ENCODE measurements around the gene LRRK2.
"Not testable (repeated sequence)": the region's sequence is repeated elsewhere in the genome, so short reads cannot be mapped to it uniquely, and the experiment has no call there.

Gene LRRK2

GRCh38 chr12:40212566-40212965, 12.2 kb upstream of the LRRK2 start:
- no peak for DNase-seq (ENCODE audit: low read depth)

GRCh38 chr12:40215982-40216381, 8.8 kb upstream of the LRRK2 start:
- DNase-seq (ENCODE audit: low read depth), result no peak

GRCh38 chr12:40216516-40217288, 8.1 kb upstream of the LRRK2 start:
- no peak for DNase-seq (ENCODE audit: low read depth)

- DNase-seq (ENCODE audit: low read depth), result no peak
These were observed 5.0 kb upstream of the LRRK2 start for GRCh38 chr12:40219760-40220159.

- no peak for DNase-seq (ENCODE audit: low read depth)
These were observed 2.5 kb upstream of the LRRK2 start for GRCh38 chr12:40222247-40222646.

DNA sequence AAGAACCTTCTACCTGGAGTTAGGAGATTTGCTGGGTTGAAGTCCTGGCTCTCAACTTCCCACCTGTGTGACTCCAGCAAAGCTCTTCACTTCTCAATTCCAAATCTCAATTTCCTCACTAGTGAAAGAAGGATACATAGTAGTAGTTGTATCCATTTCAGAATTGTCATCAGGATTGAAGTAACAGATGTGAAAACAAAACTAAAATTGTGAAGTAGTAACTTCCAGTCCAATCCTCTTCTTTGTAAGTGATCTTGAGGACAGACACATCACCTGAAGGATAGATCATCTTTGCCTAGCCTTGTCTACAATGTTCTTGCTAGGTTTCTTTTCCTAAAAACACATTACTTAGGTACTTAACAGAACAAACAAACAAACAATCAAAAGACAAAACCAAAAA, 1.2 kb upstream of the LRRK2 start:
- DNase-seq (ENCODE audit: low read depth), result no peak

- no peak for DNase-seq (ENCODE audit: low read depth)
These were observed 663 bp downstream of the LRRK2 start for GRCh38 chr12:40225337-40225983.

- no peak for DNase-seq (ENCODE audit: low read depth)
These were observed 1.3 kb downstream of the LRRK2 start for GRCh38 chr12:40225984-40226602.

- DNase-seq (ENCODE audit: low read depth), result no peak
These were observed 1.9 kb downstream of the LRRK2 start for GRCh38 chr12:40226705-40227104.

DNA sequence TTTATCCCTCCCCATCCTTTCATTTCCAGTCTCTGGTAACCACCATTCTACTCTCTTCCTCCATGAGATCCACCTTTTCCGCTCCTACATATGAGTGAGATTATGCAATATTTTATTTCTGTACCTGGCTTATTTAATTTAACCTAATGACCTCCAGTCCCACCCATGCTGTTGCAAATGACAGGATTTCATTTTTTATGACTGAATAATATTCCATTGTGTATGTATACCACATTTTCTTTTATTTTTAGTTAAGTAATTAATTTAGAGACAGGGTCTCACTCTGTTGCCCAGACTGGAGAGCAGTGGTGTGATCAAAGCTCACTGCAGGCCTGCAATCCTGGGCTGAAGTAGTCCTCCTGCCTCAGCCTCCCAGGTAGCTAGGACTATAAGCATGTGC, 2.6 kb downstream of the LRRK2 start:
- no peak for DNase-seq (ENCODE audit: low read depth)

GRCh38 chr12:40228727-40229126, 3.9 kb downstream of the LRRK2 start:
- no peak for DNase-seq (ENCODE audit: low read depth)

DNA sequence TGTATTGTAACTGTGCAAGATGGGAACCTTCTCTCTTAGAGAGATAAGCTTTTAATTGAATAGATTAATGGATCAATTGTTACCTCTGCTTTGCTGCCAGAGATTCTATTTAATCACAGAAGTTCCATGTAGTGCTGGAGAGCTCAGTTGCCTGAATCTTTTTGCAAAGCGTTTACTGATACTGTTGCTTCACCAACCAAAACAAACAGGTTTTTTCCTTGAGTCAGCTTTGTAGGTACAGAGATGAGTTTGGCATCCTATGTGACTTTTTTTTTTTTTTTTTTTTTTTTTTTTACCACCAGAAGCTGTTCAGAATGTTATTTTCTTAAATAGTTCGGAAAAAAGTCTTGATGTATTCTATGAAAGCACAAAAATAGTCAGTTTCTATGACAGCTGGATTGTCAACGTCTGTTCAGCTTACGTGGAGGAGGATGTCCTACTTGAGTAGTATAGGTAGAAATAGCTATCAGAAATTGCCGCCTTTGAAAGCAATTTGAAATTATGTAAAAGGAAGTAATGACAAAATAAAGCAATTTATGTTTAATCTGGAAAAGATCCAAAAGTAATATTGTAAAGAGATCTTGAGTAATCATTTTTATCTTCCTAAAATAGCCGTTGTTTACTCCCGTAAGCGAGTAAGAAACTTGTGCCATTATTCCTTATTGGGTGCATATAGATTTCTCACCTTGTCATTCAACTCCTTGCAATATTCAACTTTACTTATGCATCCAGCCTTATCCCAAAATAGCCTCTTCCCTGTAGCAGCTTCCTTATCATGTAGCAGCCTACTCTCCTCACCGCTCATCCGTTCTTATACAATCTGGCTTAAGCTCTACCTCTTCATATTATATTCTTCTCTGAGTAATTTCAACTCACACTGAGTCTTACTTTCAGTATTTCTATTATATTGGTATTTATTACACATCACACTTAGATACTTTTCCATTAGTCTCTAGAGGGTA, 5.2 kb downstream of the LRRK2 start:
- DNase-seq (ENCODE audit: low read depth), result no peak

GRCh38 chr12:40232602-40233001, 7.8 kb downstream of the LRRK2 start:
- no peak for DNase-seq (ENCODE audit: low read depth)

DNA sequence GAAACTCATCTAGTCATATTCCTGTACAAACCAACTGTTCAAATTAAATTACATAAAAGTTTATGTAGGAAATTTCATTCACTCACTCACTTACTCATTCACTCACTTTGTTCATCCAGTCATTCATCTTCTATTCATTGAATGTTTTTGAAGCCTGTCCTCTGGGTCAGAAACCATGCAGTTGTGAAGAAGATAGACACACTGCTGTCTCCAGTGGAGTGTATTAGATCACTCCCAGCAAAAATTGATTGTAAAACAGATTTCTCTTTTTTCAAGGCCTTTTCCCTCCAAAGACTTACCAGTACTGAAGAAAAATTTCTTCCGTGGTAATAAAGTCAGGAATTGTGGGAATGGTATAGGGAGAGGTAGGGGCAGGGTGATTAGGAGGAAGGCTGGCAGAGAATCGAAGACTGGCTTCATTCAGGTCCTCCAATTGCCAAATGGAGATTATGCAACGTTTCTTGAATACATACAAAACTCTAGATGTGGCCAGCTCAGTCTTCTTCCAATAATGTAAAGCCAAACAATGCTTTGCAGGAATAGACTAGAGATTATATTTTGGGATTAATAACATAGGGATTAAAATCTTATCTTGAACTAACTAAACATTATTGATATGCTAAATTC, 9.1 kb downstream of the LRRK2 start:
- no peak for DNase-seq (ENCODE audit: low read depth)

DNA sequence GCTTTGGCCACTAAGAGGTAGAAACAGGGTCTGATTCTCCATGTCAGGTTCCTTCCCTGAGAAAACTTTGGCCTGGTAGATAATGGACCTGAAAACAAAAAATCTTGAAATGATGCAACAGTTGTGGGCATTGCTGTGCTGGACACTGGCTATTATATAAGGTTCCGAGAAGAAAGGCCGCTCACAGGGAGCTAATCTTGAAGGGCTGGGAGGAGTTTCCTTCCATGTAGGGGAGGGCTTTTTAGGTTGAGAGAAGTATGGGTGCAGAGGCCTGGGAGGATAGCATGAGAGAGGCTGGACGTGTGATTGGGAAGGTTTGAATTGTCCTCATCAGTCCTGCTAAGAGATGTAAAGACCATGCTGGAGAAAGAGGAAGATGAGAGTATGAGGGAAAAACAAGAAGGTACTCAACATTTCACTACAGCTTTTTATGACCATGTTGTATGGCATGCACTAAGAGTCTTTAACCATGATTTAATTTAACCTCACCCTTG, 11.6 kb downstream of the LRRK2 start:
- DNase-seq (ENCODE audit: low read depth), result no peak

DNA sequence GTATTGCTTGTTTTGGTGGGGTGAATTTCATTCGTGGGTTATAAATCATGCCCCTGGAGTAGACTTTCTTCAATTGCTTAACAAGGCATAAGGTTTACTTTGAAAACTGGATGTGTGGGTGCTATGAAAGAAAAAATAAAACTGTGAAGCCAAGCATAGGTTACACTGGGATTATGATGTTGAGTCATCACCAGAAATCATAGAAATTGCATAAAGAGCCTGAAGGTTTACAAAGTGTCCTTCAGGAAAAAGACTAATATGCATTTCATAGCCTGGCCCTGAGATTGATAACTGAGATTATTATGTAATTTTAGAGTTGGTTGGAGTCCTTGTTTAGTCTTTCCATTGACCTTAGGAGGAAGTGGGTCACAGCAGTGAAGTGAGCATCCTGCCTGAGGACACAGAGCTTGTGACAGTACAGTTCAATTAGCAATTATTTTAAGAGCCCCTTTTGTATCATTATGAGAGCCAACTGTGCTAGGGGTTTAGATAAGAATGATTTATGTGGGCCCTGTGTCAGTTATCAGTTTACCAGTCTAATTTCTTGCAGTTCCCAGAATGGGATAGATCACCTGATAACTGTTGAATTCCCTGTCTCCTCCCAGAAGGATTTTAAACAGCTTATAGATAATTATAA, 13.6 kb downstream of the LRRK2 start:
- no peak for DNase-seq (ENCODE audit: low read depth)

DNA sequence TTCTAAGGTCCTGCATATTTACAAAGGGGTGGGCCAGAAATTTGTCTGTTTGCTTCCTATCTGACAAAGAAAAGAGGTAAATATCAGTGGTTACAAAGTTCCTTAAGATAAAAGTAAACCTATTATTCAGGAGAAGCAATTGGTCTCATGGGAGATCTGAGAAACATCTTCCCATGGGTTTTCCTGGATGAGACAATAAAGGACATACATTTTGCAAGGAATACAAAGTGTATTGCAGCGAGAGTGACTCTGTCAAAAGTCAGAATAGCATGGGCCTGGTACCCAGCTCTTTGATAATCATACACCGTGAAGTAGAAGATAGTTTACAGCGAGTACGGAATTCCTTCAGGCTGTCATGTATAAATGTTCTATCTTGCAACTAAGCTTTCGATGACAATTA, 14.2 kb downstream of the LRRK2 start:
- DNase-seq (ENCODE audit: low read depth), result no peak

DNA sequence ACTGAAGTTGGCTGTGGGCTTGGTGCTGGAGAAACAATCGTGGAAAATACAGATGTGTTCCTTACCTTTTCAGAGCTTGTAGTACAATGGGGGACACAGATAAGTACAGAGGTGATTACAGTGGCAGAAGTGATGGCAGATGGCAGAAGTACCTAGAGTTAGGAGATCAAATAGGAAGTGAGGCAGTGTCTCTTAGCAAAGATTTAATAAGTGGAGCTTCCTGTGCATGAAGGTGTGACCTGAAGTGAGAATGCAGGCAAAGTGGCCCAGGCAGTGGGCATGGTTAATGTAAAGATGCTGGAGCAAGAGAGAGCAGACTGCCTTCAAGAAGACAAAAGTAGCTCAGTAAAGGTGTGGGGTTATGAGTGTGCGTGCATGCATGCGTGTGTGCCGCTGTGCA, 16.0 kb downstream of the LRRK2 start:
- DNase-seq (ENCODE audit: low read depth), result no peak

GRCh38 chr12:40241741-40242140, 16.9 kb downstream of the LRRK2 start:
- no peak for DNase-seq (ENCODE audit: low read depth)

DNA sequence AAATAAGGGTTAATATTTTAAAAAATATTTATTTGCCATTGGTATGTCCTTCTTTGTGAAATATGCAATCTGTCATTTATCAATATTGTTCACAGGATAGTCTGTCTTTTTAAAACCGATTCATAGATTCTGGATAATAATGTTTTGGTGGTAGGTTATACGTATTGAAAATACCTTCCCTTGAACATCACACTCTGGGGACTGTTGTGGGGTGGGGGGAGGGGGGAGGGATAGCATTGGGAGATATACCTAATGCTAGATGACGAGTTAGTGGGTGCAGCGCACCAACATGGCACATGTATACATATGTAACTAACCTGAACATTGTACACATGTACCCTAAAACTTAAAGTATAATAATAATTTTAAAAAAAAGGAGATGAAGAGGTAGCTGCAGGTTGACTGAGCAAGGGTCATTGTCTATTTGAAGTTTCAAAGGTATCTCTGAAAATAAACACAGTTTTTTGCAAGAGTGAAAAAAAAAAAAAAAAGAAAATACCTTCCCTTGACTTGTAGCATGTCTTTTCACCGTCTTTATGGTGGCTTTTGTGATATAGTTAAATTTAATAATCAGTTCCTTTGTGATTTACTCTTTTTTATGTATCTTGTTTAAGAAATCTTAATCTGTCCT, 19.8 kb downstream of the LRRK2 start:
- DNase-seq (ENCODE audit: low read depth), result not testable (repeated sequence)

GRCh38 chr12:40248034-40248433, 23.2 kb downstream of the LRRK2 start:
- no peak for DNase-seq (ENCODE audit: low read depth)

All from stimulated activated CD4-positive, alpha-beta T cell treated with anti-CD3 and anti-CD28 coated beads, Interleukin-2, amount 100 ng/mL, for 4 hours (primary cell).